K562 (cell line): ENCODE results near the gene SLC12A6.
"Not testable (repeated sequence)": the region's sequence is repeated elsewhere in the genome, so short reads cannot be mapped to it uniquely, and the experiment has no call there.

ENCODE experiments used
- DMBX1 ChIP-seq: fragments of 250-450 bp; sonication (Bioruptor Pico); IDR thresholded peaks from 2 replicates; pipeline ENCODE4 v1.8.0; 2022; ENCODE audit warnings: inconsistent platforms, mild to moderate bottlenecking, moderate library complexity, borderline replicate concordance
- JUND ChIP-seq, 2 experiments: IDR thresholded peaks; 2 replicates in 1 of 2; 3 replicates in 1 of 2; pipeline ENCODE4 v1.6.1; 2011; ENCODE audit warnings: borderline replicate concordance in 2 of 2, low read depth in 2 of 2, low read length in 2 of 2, improper control_type of control experiment in 1 of 2, missing biosample characterization in 1 of 2, missing genetic modification characterization in 1 of 2, missing genetic modification reagents in 1 of 2
- SRSF1 ChIP-seq: fragments of 200-400 bp; formaldehyde crosslinking; IDR thresholded peaks from 2 replicates; pipeline ENCODE4 v1.6.1; 2017; ENCODE audit warnings: mild to moderate bottlenecking, low read depth, low read length, moderate library complexity
- ZNF121 ChIP-seq: sonication (generic); formaldehyde crosslinking; conservative IDR thresholded peaks from 2 replicates; pipeline ENCODE4 v1.8.0; 2022; ENCODE audit warnings: missing genetic modification reagents
- ZNF740 ChIP-seq, 3 experiments: fragments of 200-800 bp in 1 of 3; sonication (Bioruptor generic) in 1 of 3; sonication (generic) in 1 of 3; formaldehyde crosslinking in 1 of 3; IDR thresholded peaks; 2 replicates each; pipeline versions ENCODE4 v1.6.1 to v1.8.0; 2016 to 2022; ENCODE audit warnings: mild to moderate bottlenecking in 2 of 3, missing compliant biosample characterization in 2 of 3, missing genetic modification characterization in 2 of 3, missing genetic modification reagents in 1 of 3
- ZNF764 ChIP-seq: fragments of 250-450 bp; sonication (Bioruptor Pico); IDR thresholded peaks from 2 replicates; pipeline ENCODE4 v1.4.0; 2020; ENCODE audit warnings: low read depth, mild to moderate bottlenecking, moderate library complexity
- TF ChIP-seq, protein P1 (sequence below), 3 experiments: IDR thresholded peaks in 2 of 3; conservative IDR thresholded peaks in 1 of 3; 2 replicates each; pipeline ENCODE4 v1.5.1; 2011 to 2012; ENCODE audit warnings: low read length in 3 of 3, mild to moderate bottlenecking in 3 of 3, control low read depth in 2 of 3, improper control_type of control experiment in 1 of 3, inconsistent platforms in 1 of 3, low read depth in 1 of 3, mixed read lengths in 1 of 3, moderate library complexity in 1 of 3; ENCODE audit not compliant: insufficient read depth in 2 of 3

DNA sequence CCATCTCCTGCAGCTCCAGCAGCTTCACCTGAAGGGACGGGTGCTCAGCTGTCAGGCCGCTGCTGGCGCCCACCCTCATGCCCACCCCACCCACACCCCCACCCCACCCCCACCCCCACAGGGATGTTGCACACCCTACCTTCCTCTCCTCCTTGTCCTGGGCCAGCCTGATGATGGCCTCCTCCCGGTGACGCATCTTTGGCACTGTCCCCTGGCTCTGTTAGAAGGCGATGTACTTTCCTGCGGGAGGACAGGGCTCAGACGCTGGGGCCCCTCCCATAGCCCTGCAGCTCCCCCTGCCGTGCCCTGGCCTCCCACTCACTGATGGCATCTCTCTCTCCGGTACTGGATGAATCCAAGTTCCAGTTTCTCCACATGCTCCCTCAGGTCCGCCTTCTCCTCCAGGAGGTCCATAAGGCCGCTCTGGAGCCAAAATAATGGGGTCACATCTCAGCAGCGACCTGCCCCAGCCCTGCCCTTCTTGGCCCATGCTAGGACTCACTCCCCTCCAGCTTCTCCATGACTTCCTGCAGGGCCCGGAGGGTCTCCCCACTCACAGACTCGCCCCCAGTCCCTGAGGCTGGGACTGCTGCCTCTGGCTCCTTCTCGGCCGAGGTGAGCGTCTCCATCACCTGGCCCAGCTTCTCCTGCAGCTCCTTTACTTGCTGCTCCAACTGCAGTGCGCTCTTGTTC lies 44.4 kb upstream of the SLC12A6 start:
- not testable (repeated sequence) for TF ChIP-seq ZNF121; ZNF764 (CRISPR knock-in tag); DMBX1 (CRISPR knock-in tag); JUND (IDR thresholded peaks at IDR 0.05; ENCODE audit: borderline replicate concordance, low read depth, low read length); JUND (tag; IDR thresholded peaks at IDR 0.05; ENCODE audit: borderline replicate concordance, low read depth, low read length); SRSF1; ZNF740 (CRISPR knock-in tag; IDR thresholded peaks at IDR 0.05); ZNF740 (tag; IDR thresholded peaks at IDR 0.05)
- TF ChIP-seq, protein P1, sequence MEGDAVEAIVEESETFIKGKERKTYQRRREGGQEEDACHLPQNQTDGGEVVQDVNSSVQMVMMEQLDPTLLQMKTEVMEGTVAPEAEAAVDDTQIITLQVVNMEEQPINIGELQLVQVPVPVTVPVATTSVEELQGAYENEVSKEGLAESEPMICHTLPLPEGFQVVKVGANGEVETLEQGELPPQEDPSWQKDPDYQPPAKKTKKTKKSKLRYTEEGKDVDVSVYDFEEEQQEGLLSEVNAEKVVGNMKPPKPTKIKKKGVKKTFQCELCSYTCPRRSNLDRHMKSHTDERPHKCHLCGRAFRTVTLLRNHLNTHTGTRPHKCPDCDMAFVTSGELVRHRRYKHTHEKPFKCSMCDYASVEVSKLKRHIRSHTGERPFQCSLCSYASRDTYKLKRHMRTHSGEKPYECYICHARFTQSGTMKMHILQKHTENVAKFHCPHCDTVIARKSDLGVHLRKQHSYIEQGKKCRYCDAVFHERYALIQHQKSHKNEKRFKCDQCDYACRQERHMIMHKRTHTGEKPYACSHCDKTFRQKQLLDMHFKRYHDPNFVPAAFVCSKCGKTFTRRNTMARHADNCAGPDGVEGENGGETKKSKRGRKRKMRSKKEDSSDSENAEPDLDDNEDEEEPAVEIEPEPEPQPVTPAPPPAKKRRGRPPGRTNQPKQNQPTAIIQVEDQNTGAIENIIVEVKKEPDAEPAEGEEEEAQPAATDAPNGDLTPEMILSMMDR (IDR thresholded peaks at IDR 0.05 in 2 of 3, conservative IDR thresholded peaks at IDR 0.05 in 1 of 3; ENCODE audit: insufficient read depth in 2 of 3, low read depth in 1 of 3, low read length in 3 of 3) = not testable (repeated sequence)
